Right lobe of liver (tissue), 6 donors: Measurements from ENCODE around the gene OTUD7B. TPM values are rescaled to one million over a fixed set of nuclear protein-coding genes. Genes with fewer than 3 reads are reported as not detected.

Experiments
- ATAC-seq, 4 donors: fragments of 200-7000 bp; cut with Tn5 transposase; one replicate each; pipeline ENCODE4 v1.9.1; 2020; ENCODE audit warnings: mild to moderate bottlenecking in 4 of 4, moderate library complexity in 4 of 4
- DNase-seq, 3 donors: peaks; one replicate each; pipeline ENCODE4 v3.0.0-alpha.2; 2020
- H3K27ac ChIP-seq, 3 donors: fragments of 200-600 bp; one replicate each; pipeline ENCODE4 v1.8.0; 2022
- H3K27me3 ChIP-seq, 2 donors: fragments of 200-600 bp; one replicate each; pipeline ENCODE4 v1.8.0; 2022
- H3K36me3 ChIP-seq, 4 donors: fragments of 200-600 bp; sonication (generic) in 1 of 4; one replicate each; pipeline versions ENCODE4 v1.5.1 to v1.8.0; 2017 to 2022; ENCODE audit warnings: control low read depth in 1 of 4
- H3K4me1 ChIP-seq, 4 donors: fragments of 200-600 bp; sonication (generic) in 1 of 4; one replicate each; pipeline versions ENCODE4 v1.5.1 to v1.8.0; 2017 to 2022; ENCODE audit warnings: control low read depth in 1 of 4
- H3K4me3 ChIP-seq, 3 donors: fragments of 200-600 bp; one replicate each; pipeline ENCODE4 v1.8.0; 2022
- H3K9me3 ChIP-seq, 4 donors: fragments of 200-600 bp; sonication (generic) in 1 of 4; one replicate each; pipeline versions ENCODE4 v1.5.1 to v1.8.0; 2017 to 2022; ENCODE audit warnings: control low read depth in 1 of 4
- CTCF ChIP-seq, 4 donors: fragments of 200-600 bp in 3 of 4; fragments of 450-650 bp in 1 of 4; IDR thresholded peaks; one replicate each; pipeline versions ENCODE4 v1.5.1 to v1.8.0; 2016 to 2022; ENCODE audit warnings: antibody characterized with exemption in 4 of 4, mild to moderate bottlenecking in 2 of 4
- POLR2A ChIP-seq: fragments of 450-650 bp; IDR thresholded peaks from one replicate; pipeline ENCODE4 v1.6.1; 2017; ENCODE audit warnings: antibody characterized with exemption, mild to moderate bottlenecking
- WGBS: methylation state at CpG from one replicate; pipeline ENCODE4 v1.1.6; 2018; ENCODE audit warnings: low coverage, low lambda C conversion rate; ENCODE audit not compliant: insufficient coverage; ENCODE audit errors: missing lambda C conversion rate; 5-methylcytosine and 5-hydroxymethylcytosine counted together
- intact Hi-C, 2 donors: fragments of 100-400 bp; cut with DNase I; formaldehyde crosslinking; loops; one replicate each; pipeline versions ENCODE4 v1.11.2 to v1.14.1; 2022
- total RNA-seq, 6 experiments: library from RNA; depleted of rRNA in 2 of 6; stranded (reverse); fragments of >200 nt in 2 of 6; fragmentation: NEBNext Ultra II Directional in 3 of 6; extraction: Animal tissue kit (Norgen Biotek cat#: 25700) in 3 of 6; gene quantifications; one replicate each; pipeline versions ENCODE4 v1.1.0 to v1.2.4, GENCODE V29; 2016 to 2023
- donor health status: DM: no; HTN: yes; CAD: no.
- donor health status: DM: no; HTN: no; CAD: no.
- donor health status: DM: no; HTN: no; CAD: no.
- donor health status: DM: no; HTN: yes; CAD: no.
- donor health status: DM: no; HTN: yes; CAD: no.

OTUD7B gene
- total RNA-seq, 6 experiments from 2014 or later: 9.1 to 22.3 (median 16.8) TPM

- H3K4me1 ChIP-seq: peaks cover 0 to 15% (median 4%) of the 10 kb centered on the region in 4 donors
- no peaks in the 10 kb centered on the region for H3K9me3 ChIP-seq
- peaks cover 0 to 10% (median 0%) of the 10 kb centered on the region in 4 donors for H3K36me3 ChIP-seq
- ATAC-seq: no peak
- no peak for DNase-seq
- no peak overlapping the region for H3K4me3 ChIP-seq
- 88% methylated on average over 3 of the region's 3 CpGs for WGBS
- intact Hi-C loops: no loop called here
- no peaks in the 10 kb centered on the region for H3K27me3 ChIP-seq
- H3K27ac ChIP-seq: no peak overlapping the region
- TF ChIP-seq POLR2A (no peak), CTCF (IDR thresholded peaks at IDR 0.05) (no peak)
Observed at GRCh38 chr1:150003801-150004200, 6.7 kb downstream of the OTUD7B start.

GRCh38 chr1:150002217-150002616 lies 8.3 kb downstream of the OTUD7B start:
- peaks cover 0 to 10% (median 0%) of the 10 kb centered on the region in 4 donors for H3K36me3 ChIP-seq
- no peaks in the 10 kb centered on the region for H3K9me3 ChIP-seq
- H3K27me3 ChIP-seq: no peaks in the 10 kb centered on the region
- WGBS: 87% methylated on average over 2 of the region's 2 CpGs
- intact Hi-C loops: no loop called here
- H3K4me1 ChIP-seq: peaks cover 0 to under 1% (median 0%) of the 10 kb centered on the region in 4 donors
- ATAC-seq (peak in 1 of 4 donors; percentile 46), DNase-seq (no peak)
- H3K4me3 ChIP-seq: no peak overlapping the region
- no peak overlapping the region for H3K27ac ChIP-seq
- TF ChIP-seq POLR2A (no peak), CTCF (IDR thresholded peaks at IDR 0.05) (no peak)

- no CpG with 5 or more reads among the region's 1 CpG for WGBS
- H3K4me3 ChIP-seq: no peak overlapping the region
- no peaks in the 10 kb centered on the region for H3K27me3 ChIP-seq
- no peak for ATAC-seq
- intact Hi-C loops: no loop called here
- no peak overlapping the region for H3K27ac ChIP-seq
- DNase-seq: no peak
- H3K4me1 ChIP-seq: peaks cover 0 to 5% (median 0%) of the 10 kb centered on the region in 4 donors
- no peaks in the 10 kb centered on the region for H3K9me3 ChIP-seq
- no peak for TF ChIP-seq CTCF (IDR thresholded peaks at IDR 0.05)
- TF ChIP-seq POLR2A: no peak
- peaks cover 0 to 10% (median 2%) of the 10 kb centered on the region in 4 donors for H3K36me3 ChIP-seq
Observed at GRCh38 chr1:150001415-150001814, 9.1 kb downstream of the OTUD7B start.

GRCh38 chr1:149997585-149998262 lies 12.8 kb downstream of the OTUD7B start:
- no peak for DNase-seq
- Histone ChIP-seq H3K4me3 (no peak overlapping the region), H3K27ac (no peak overlapping the region), H3K27me3 (no peaks in the 10 kb centered on the region), H3K9me3 (no peaks in the 10 kb centered on the region), H3K4me1 (peaks cover 0 to 10% (median 0%) of the 10 kb centered on the region in 4 donors), H3K36me3 (peaks cover 0 to 3% (median 0%) of the 10 kb centered on the region in 4 donors)
- peak in 3 of 4 donors; percentile 23 to 53 (median 41) for ATAC-seq
- WGBS: 59% methylated on average over 6 of the region's 6 CpGs
- intact Hi-C loops: no loop called here
- TF ChIP-seq CTCF (IDR thresholded peaks at IDR 0.05): no peak
- no peak for TF ChIP-seq POLR2A
